LNCAP (cell line): Measurements from ENCODE around the gene WWOX.

Experiments used
- CTCF ChIP-seq: fragments of 450-650 bp; IDR thresholded peaks from 2 replicates; pipeline ENCODE4 v1.5.1; 2017; ENCODE audit warnings: mild to moderate bottlenecking

WWOX gene

GRCh38 chr16:78211946-78212345, 112.5 kb downstream of the WWOX start:
- no peak for TF ChIP-seq CTCF

DNA sequence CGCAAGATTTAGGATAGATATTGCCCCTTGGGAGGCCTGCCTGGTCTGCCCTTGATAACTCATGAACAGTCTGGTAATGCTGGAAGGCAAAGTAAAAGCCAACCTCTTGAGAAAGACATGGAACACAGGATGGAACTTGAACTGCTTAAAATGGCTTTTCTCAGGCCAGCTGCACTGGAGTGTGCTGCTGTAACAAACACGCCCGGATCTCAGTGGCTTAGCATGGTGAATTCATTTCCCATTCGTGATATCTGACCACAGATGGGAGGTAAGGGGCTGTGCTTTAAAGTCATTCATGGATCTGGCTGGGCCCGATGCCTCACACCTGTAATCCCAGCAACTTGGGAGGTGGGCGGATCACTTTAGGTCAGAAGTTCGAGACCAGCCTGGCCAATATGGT, 113.2 kb downstream of the WWOX start:
- no peak for TF ChIP-seq CTCF

- no peak for TF ChIP-seq CTCF
These were observed 114.3 kb downstream of the WWOX start for GRCh38 chr16:78213751-78214150.

DNA sequence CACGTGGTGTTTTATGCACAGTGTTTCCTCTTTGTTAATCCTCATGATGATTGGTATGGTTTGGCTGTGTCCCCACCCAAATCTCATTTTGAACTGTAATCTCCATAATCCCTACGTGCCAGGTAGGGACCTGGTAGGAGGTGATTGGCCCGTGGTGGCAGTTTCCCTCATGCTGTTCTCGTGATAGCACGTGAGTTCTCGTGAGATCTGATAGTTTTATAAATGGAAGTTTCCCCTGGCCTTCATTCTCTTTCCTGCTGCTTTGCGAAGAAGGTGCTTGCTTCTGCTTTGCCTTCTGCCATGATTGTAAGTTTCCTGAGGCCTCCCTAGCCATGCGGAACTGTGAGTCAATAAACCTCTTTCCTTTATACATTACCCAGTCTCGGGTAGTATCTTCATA, 115.8 kb downstream of the WWOX start:
- TF ChIP-seq CTCF, result no peak

DNA sequence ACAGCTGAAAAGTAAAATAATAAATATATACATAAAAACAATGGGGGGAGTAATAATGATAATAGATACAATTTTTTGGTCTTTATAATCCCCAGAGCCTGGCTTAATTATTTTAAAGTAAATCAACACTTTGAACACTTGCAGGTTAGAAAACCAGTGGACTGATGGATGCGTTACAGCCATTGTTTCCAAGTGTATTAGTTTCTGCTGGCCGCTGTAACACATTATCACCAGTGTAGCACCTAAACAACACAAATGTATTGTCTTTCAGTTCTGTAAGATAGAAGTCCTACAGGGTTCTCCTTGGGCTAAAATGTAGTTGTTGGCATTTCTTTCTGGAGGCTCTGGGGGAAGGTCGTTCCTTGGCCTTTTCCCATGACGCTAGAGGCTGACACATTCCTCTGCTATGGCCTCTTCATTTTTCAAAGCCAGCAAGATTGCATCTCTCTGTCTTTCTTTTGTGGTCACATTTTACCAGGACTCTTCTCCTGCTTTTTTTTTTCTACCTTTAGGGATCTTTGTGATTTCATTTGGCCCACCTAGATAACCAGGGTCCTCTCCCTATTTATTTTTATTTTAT, 116.8 kb downstream of the WWOX start:
- no peak for TF ChIP-seq CTCF

GRCh38 chr16:78217276-78217675, 117.8 kb downstream of the WWOX start:
- no peak for TF ChIP-seq CTCF

DNA sequence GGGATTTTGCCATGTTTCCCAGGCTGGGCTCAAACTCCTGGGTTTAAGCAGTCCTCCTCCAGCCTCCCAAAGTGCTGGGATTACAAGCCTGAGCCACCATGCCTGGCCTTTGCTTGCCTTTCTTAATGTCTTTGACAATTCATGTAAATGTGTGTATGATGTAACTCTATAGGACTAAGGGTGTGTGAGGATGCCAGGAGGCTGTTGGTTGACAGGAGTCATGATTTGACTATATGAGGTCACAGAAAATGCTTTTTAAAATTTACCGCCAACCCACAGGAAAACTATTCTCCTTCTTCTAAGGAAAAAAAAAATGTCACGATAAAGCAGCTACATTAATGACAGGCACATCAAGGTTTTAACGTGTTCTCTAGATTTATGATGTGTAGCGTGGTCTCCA, 118.8 kb downstream of the WWOX start:
- TF ChIP-seq CTCF, result no peak
